Bladder microvascular endothelial cell (primary cell): Measurements from ENCODE around the gene FEN1. TPM values are rescaled to one million over a fixed set of nuclear protein-coding genes. Genes with fewer than 3 reads are reported as not detected.

Experiments used
- total RNA-seq: library from RNA; depleted of rRNA; stranded (reverse); fragments of >200 nt; gene quantifications from 2 replicates; pipeline ENCODE4 v1.2.3, GENCODE V29; 2014

Gene FEN1
- 31.9 and 34.8 TPM in 2 replicates for total RNA-seq

GRCh38 chr11:61792310-61793082, at the start of gene FEN1, which contains the start of gene TMEM258:
Gene FEN1, plus strand, starts transcription at chr11:61792911. Its CDS starts 2,451 bp downstream, at chr11:61795362.
Gene TMEM258, minus strand, starts transcription at chr11:61792599. Its CDS starts 41 bp downstream, at chr11:61792558.

GRCh38 chr11:61752117-61752924, 40.4 kb upstream of the FEN1 start, which contains the start of gene MYRF:
Gene MYRF, plus strand, starts transcription at chr11:61752636. Its CDS starts 109 bp downstream, at chr11:61752745.

GRCh38 chr11:61816736-61817455, 24.2 kb downstream of the FEN1 start, which contains the start of gene FADS1:
Gene FADS1, minus strand, starts transcription at chr11:61817003. Its CDS starts 74 bp downstream, at chr11:61816929.

GRCh38 chr11:61827571-61828378, 35.1 kb downstream of the FEN1 start, which contains the start of gene FADS2:
Gene FADS2, plus strand, starts transcription at chr11:61828300. Its CDS starts 91 bp downstream, at chr11:61828391.

Other genes with a start within 250 kb of the FEN1 start
- 0.94 and 0.97 TPM in 2 replicates for gene SYT7, start 211.8 kb upstream of the FEN1 start, total RNA-seq
- gene DAGLA, start 112.5 kb upstream of the FEN1 start, total RNA-seq, result 1.8 and 7.5 TPM in 2 replicates
- gene MYRF, start 40.3 kb upstream of the FEN1 start, total RNA-seq, result 0.49 and 1.0 TPM in 2 replicates
- 71.4 and 84.5 TPM in 2 replicates for gene TMEM258, start 312 bp upstream of the FEN1 start, total RNA-seq
- 35.7 and 38.7 TPM in 2 replicates for gene FADS1, start 24.1 kb downstream of the FEN1 start, total RNA-seq
- gene FADS2, start 35.4 kb downstream of the FEN1 start, total RNA-seq, result 52.3 and 121 TPM in 2 replicates
- gene FADS3, start 98.6 kb downstream of the FEN1 start, total RNA-seq, result 310 and 374 TPM in 2 replicates
- 1.6 and 2.8 TPM in 2 replicates for gene RAB3IL1, start 124.7 kb downstream of the FEN1 start, total RNA-seq
- gene BEST1, start 157.4 kb downstream of the FEN1 start, total RNA-seq, result under 0.01 TPM in 1 of 2 replicates, not detected in the other
- 497 and 1,879 TPM in 2 replicates for gene FTH1, start 174.7 kb downstream of the FEN1 start, total RNA-seq